ENCODE measurements around the gene SLC6A13.
A peak's percentile ranks its signal among the peaks of the same experiment; 100 is the strongest.
"Not testable (repeated sequence)": the region's sequence is repeated elsewhere in the genome, so short reads cannot be mapped to it uniquely, and the experiment has no call there.

SLC6A13 gene

DNA sequence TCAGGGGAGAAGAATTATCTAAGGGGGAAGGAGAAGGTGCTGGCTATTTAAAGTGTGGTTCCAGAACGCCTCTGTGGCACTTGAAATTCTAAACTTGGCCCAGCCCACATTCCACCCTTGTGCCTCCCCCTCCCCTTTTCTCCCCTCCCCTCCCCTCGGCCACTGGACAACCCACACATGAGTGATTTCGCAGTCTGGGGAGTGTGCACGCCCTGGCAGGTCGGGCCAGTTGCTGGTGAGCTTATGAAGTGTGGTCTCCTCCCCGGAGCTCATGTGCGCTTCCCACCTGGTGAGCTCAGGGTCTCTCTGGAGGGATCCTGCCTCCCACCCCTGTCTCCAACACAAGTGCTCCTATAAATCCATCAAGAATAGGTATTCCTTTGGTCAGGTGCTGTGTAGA lies at the start of gene SLC6A13:
Gene SLC6A13, minus strand, starts transcription at position 20 of the 400 bp plus-strand sequence. CDS start 2,784 bp downstream, outside the sequence.
- DNase-seq (ENCODE audit: low spot score in 2 of 2) (no peak), ATAC-seq (ENCODE audit: low read depth) (no peak)
- Mint-ChIP-seq H3K9me3 (no peaks in the 10 kb centered on the region), H3K36me3 (peaks cover 2% of the 10 kb centered on the region), H3K4me3 (no peak within 1 kb of the TSS), H3K27me3 (peaks cover 5% of the 10 kb centered on the region), H3K4me1 (no peaks in the 10 kb centered on the region), H3K27ac (no peak within 1 kb of the TSS)

DNA sequence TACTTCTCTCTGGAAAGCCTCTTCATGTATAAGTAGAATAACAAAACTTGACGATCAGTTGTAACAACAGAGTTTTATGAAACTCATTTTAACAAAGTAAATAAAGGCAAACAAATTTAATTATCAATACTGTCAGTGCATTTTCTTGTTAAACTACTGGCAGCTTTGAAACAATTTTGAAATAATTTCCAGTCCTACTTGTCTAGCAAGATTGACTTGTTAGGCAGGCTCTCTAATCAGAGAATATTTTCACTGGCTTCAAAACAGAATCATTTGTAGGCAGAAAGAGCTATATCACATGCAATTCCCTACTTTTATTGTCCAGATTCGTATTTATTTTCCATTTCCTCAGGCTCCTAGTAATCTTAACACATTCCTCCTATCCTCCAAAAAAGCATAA lies 45.9 kb upstream of the SLC6A13 start:
- Mint-ChIP-seq H3K36me3 (peaks cover 48% of the 10 kb centered on the region), H3K9me3 (no peaks in the 10 kb centered on the region), H3K4me1 (peaks cover 3% of the 10 kb centered on the region), H3K4me3 (no peak overlapping the region), H3K27me3 (no peaks in the 10 kb centered on the region), H3K27ac (no peak overlapping the region)
- no peak for DNase-seq (ENCODE audit: low spot score in 2 of 2)
- ATAC-seq (ENCODE audit: low read depth): no peak

- no peak overlapping the region for H3K4me3 Mint-ChIP-seq
- ATAC-seq (ENCODE audit: low read depth) (no peak), DNase-seq (ENCODE audit: low spot score in 2 of 2) (no peak)
- peaks cover 3% of the 10 kb centered on the region for H3K4me1 Mint-ChIP-seq
- no peaks in the 10 kb centered on the region for H3K27me3 Mint-ChIP-seq
- peaks cover 2% of the 10 kb centered on the region for H3K9me3 Mint-ChIP-seq
- no peak overlapping the region for H3K27ac Mint-ChIP-seq
- peaks cover 55% of the 10 kb centered on the region for H3K36me3 Mint-ChIP-seq
Measured at GRCh38 chr12:307406-307805, 44.8 kb upstream of the SLC6A13 start.

- no peak for ATAC-seq (ENCODE audit: low read depth)
- Mint-ChIP-seq H3K9me3 (peaks cover 10% of the 10 kb centered on the region), H3K27me3 (no peaks in the 10 kb centered on the region), H3K27ac (no peak overlapping the region), H3K4me1 (peaks cover 20% of the 10 kb centered on the region), H3K4me3 (no peak overlapping the region), H3K36me3 (peaks cover 69% of the 10 kb centered on the region)
- no peak for DNase-seq (ENCODE audit: low spot score in 2 of 2)
Measured at GRCh38 chr12:304805-305204, 42.2 kb upstream of the SLC6A13 start.

DNA sequence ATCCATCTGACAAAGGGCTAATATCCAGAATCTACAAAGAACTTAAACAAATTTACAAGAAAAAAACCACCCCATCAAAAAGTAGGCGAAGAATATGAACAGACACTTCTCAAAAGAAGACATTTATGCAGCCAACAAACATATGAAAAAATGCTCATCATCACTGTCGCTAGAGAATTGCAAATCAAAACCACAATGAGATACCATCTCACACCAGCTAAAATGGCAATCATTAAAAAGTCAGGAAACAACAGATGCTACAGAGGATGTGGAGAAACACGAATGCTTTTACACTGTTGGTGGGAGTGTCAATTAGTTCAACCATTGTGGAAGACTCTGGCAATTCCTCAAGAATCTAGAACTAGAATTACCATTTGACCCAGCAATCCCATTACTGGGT lies 40.1 kb upstream of the SLC6A13 start:
- not testable (repeated sequence) for H3K27ac Mint-ChIP-seq; DNase-seq (ENCODE audit: low spot score in 2 of 2); H3K4me3 Mint-ChIP-seq; ATAC-seq (ENCODE audit: low read depth); H3K27me3 Mint-ChIP-seq
- H3K4me1 Mint-ChIP-seq: peaks cover 26% of the 10 kb centered on the region
- H3K9me3 Mint-ChIP-seq: peaks cover 13% of the 10 kb centered on the region
- peaks cover 74% of the 10 kb centered on the region for H3K36me3 Mint-ChIP-seq

DNA sequence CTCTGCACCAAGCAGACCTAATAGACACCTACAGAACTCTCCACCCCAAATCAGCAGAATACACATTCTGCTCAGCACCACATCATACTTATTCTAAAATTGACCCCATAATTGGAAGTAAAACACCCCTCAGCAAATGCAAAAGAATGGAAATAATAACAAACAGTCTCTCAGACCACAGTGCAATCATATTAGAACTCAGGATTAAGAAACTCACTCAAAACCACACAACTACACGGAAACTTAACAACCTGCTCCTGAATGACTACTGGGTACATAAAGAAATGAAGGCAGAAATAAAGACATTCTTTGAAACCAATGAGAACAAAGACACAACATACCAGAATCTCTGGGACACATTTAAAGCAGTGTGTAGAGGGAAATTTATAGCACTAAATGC lies 37.5 kb upstream of the SLC6A13 start:
- ATAC-seq (ENCODE audit: low read depth); H3K27me3 Mint-ChIP-seq; H3K4me3 Mint-ChIP-seq; H3K27ac Mint-ChIP-seq; DNase-seq (ENCODE audit: low spot score in 2 of 2): not testable (repeated sequence)
- Mint-ChIP-seq H3K36me3 (peaks cover 71% of the 10 kb centered on the region), H3K4me1 (peaks cover 27% of the 10 kb centered on the region), H3K9me3 (peaks cover 13% of the 10 kb centered on the region)

DNA sequence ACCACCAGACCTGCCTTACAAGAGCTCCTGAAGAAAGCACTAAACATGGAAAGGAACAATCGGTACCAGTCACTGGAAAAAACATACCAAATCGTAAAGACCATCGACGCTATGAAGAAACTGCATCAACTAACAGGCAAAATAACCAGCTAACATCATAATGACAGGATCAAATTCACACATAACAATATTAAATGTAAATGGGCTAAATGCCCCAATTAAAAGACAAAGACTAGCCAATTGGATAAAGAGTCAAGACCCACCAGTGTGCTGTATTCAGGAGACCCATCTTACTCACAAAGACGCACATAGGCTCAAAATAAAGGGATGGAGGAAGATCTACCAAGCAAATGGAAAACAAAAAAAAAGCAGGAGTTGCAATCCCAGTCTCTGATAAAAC lies 36.9 kb upstream of the SLC6A13 start:
- H3K4me1 Mint-ChIP-seq: peaks cover 27% of the 10 kb centered on the region
- H3K27ac Mint-ChIP-seq; DNase-seq (ENCODE audit: low spot score in 2 of 2); H3K4me3 Mint-ChIP-seq; H3K27me3 Mint-ChIP-seq; ATAC-seq (ENCODE audit: low read depth): not testable (repeated sequence)
- H3K36me3 Mint-ChIP-seq: peaks cover 73% of the 10 kb centered on the region
- H3K9me3 Mint-ChIP-seq: peaks cover 13% of the 10 kb centered on the region

DNA sequence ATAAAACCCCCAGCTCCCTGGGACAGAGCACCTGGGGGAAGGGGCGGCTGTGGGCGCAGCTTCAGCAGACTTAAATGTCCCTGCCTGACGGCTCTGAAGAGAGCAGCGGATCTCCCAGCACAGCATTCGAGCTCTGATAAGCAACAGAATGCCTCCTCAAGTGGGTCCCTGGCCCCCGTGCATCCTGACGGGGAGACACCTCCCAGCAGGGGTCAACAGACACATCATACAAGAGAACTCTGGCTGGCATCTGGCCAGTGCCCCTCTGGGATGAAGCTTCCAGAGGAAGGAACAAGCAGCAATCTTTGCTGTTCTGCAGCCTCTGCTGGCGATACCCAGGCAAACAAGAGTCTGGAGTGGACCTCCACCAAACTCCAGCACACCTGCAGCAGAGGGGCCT lies 35.4 kb upstream of the SLC6A13 start:
- not testable (repeated sequence) for ATAC-seq (ENCODE audit: low read depth); H3K4me3 Mint-ChIP-seq; DNase-seq (ENCODE audit: low spot score in 2 of 2); H3K27me3 Mint-ChIP-seq; H3K27ac Mint-ChIP-seq
- peaks cover 13% of the 10 kb centered on the region for H3K9me3 Mint-ChIP-seq
- H3K36me3 Mint-ChIP-seq: peaks cover 64% of the 10 kb centered on the region
- peaks cover 26% of the 10 kb centered on the region for H3K4me1 Mint-ChIP-seq

DNA sequence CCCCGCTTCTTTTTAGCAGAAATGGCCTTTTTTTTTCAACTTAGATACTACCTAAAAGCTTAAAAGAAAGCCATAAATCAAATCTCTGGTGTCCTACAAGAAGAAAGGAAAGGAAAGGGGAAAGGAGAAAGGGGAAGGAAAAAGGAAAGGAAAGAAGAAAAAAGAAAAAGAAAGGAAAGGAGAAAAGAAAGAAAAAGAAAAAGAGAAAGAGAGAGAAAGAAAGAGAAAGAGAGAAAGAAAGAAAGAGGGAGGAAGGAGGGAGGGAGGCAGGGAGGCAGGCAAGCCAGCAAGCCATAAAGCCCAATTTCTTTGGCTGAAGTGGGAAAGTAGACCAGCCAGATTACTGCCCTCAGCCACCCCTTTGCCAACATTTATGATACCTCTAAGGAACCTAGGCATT lies 32.5 kb upstream of the SLC6A13 start:
- no peak for DNase-seq (ENCODE audit: low spot score in 2 of 2)
- H3K36me3 Mint-ChIP-seq: peaks cover 48% of the 10 kb centered on the region
- peaks cover 12% of the 10 kb centered on the region for H3K4me1 Mint-ChIP-seq
- ATAC-seq (ENCODE audit: low read depth): no peak
- H3K27me3 Mint-ChIP-seq: no peaks in the 10 kb centered on the region
- H3K4me3 Mint-ChIP-seq: no peak overlapping the region
- peaks cover 4% of the 10 kb centered on the region for H3K9me3 Mint-ChIP-seq
- no peak overlapping the region for H3K27ac Mint-ChIP-seq

- Mint-ChIP-seq H3K9me3 (no peaks in the 10 kb centered on the region), H3K4me1 (peaks cover 3% of the 10 kb centered on the region), H3K27me3 (no peaks in the 10 kb centered on the region), H3K4me3 (no peak overlapping the region), H3K27ac (no peak overlapping the region), H3K36me3 (peaks cover 33% of the 10 kb centered on the region)
- ATAC-seq (ENCODE audit: low read depth) (no peak), DNase-seq (ENCODE audit: low spot score in 2 of 2) (no peak)
Measured at GRCh38 chr12:293199-293598, 30.6 kb upstream of the SLC6A13 start.

- Mint-ChIP-seq H3K9me3 (no peaks in the 10 kb centered on the region), H3K36me3 (peaks cover 38% of the 10 kb centered on the region), H3K4me3 (no peak overlapping the region), H3K4me1 (peaks cover 5% of the 10 kb centered on the region), H3K27me3 (no peaks in the 10 kb centered on the region), H3K27ac (no peak overlapping the region)
- DNase-seq (ENCODE audit: low spot score in 2 of 2) (no peak), ATAC-seq (ENCODE audit: low read depth) (no peak)
Measured at GRCh38 chr12:292186-292585, 29.6 kb upstream of the SLC6A13 start.

GRCh38 chr12:291153-291723 lies 28.6 kb upstream of the SLC6A13 start:
- Mint-ChIP-seq H3K27ac (no peak overlapping the region), H3K36me3 (peaks cover 35% of the 10 kb centered on the region), H3K4me3 (no peak overlapping the region), H3K9me3 (no peaks in the 10 kb centered on the region), H3K27me3 (no peaks in the 10 kb centered on the region), H3K4me1 (peaks cover 13% of the 10 kb centered on the region)
- no peak for ATAC-seq (ENCODE audit: low read depth)
- no peak for DNase-seq (ENCODE audit: low spot score in 2 of 2)

GRCh38 chr12:288687-289086 lies 26.1 kb upstream of the SLC6A13 start:
- H3K9me3 Mint-ChIP-seq: no peaks in the 10 kb centered on the region
- DNase-seq (ENCODE audit: low spot score in 2 of 2): no peak
- no peak overlapping the region for H3K27ac Mint-ChIP-seq
- H3K27me3 Mint-ChIP-seq: no peaks in the 10 kb centered on the region
- peaks cover 40% of the 10 kb centered on the region for H3K36me3 Mint-ChIP-seq
- no peak for ATAC-seq (ENCODE audit: low read depth)
- H3K4me3 Mint-ChIP-seq: no peak overlapping the region
- peaks cover 10% of the 10 kb centered on the region for H3K4me1 Mint-ChIP-seq

- Mint-ChIP-seq H3K9me3 (no peaks in the 10 kb centered on the region), H3K4me3 (no peak overlapping the region), H3K36me3 (peaks cover 34% of the 10 kb centered on the region), H3K4me1 (peaks cover 10% of the 10 kb centered on the region), H3K27ac (peak overlapping the region; percentile 64), H3K27me3 (no peaks in the 10 kb centered on the region)
- ATAC-seq (ENCODE audit: low read depth): no peak
- DNase-seq (ENCODE audit: low spot score in 2 of 2): no peak
Measured at GRCh38 chr12:286531-287300, 24.1 kb upstream of the SLC6A13 start.

- Mint-ChIP-seq H3K9me3 (no peaks in the 10 kb centered on the region), H3K4me1 (peaks cover 5% of the 10 kb centered on the region), H3K27ac (no peak overlapping the region), H3K27me3 (no peaks in the 10 kb centered on the region), H3K36me3 (peaks cover 6% of the 10 kb centered on the region), H3K4me3 (no peak overlapping the region)
- ATAC-seq (ENCODE audit: low read depth) (no peak), DNase-seq (ENCODE audit: low spot score in 2 of 2) (no peak)
Measured at GRCh38 chr12:278046-278445, 15.4 kb upstream of the SLC6A13 start.

Measured in memory B cell (primary cell).